ENCODE measurements around the gene MRPL36.
A peak's percentile ranks its signal among the peaks of the same experiment; 100 is the strongest.

The MRPL36 gene

DNA sequence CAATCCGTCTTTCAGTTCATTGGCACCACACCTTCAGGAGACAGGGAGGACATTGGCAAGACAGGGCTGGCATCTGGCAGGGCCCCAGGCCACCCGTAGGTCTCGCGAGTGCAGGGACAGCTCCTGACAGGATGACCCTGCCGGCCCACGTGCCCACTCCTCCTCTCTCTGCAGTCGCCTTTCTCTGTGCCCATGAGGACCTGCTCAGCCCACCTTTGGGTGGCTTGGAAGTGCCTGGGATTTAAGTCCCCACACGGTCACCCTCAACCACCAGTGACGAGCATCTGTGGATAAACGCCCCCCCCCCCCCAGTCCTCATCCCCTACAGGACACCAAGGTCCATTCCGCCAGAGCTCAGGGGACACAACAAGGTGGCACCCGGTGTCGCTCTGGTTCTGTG is 4.1 kb downstream of the MRPL36 start:
- no peak for DNase-seq (ENCODE audit: low read depth)

DNA sequence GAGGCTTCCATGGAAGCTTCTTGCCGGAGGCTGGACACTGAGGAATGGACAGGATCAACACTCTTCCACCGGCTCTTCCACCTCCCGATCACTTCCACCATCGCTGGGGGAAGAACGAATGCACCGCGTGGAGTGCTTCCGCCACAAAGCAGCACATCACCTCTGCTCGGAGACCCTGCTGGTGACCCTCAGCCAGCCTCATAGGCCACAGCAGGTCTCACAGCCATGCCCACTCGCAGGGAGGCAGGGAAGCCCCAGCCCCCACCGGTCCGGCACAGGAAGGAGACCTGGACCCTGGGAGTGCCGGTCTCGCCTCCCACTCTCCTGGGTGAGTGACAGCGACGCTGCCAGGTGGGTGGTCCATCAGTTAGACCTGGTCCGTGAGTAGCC is 4.7 kb downstream of the MRPL36 start:
- no peak overlapping the region for H3K4me3 ChIP-seq (ENCODE audit: low read depth, low read length)

More for the DNA sequence above, 4.1 kb downstream of the MRPL36 start:
- H3K4me3 ChIP-seq (ENCODE audit: low read depth, low read length): no peak overlapping the region
- TF ChIP-seq, protein P1, sequence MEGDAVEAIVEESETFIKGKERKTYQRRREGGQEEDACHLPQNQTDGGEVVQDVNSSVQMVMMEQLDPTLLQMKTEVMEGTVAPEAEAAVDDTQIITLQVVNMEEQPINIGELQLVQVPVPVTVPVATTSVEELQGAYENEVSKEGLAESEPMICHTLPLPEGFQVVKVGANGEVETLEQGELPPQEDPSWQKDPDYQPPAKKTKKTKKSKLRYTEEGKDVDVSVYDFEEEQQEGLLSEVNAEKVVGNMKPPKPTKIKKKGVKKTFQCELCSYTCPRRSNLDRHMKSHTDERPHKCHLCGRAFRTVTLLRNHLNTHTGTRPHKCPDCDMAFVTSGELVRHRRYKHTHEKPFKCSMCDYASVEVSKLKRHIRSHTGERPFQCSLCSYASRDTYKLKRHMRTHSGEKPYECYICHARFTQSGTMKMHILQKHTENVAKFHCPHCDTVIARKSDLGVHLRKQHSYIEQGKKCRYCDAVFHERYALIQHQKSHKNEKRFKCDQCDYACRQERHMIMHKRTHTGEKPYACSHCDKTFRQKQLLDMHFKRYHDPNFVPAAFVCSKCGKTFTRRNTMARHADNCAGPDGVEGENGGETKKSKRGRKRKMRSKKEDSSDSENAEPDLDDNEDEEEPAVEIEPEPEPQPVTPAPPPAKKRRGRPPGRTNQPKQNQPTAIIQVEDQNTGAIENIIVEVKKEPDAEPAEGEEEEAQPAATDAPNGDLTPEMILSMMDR (IDR thresholded peaks at IDR 0.05; ENCODE audit: insufficient read depth, low read depth, low read length, missing control alignments): no peak

DNA sequence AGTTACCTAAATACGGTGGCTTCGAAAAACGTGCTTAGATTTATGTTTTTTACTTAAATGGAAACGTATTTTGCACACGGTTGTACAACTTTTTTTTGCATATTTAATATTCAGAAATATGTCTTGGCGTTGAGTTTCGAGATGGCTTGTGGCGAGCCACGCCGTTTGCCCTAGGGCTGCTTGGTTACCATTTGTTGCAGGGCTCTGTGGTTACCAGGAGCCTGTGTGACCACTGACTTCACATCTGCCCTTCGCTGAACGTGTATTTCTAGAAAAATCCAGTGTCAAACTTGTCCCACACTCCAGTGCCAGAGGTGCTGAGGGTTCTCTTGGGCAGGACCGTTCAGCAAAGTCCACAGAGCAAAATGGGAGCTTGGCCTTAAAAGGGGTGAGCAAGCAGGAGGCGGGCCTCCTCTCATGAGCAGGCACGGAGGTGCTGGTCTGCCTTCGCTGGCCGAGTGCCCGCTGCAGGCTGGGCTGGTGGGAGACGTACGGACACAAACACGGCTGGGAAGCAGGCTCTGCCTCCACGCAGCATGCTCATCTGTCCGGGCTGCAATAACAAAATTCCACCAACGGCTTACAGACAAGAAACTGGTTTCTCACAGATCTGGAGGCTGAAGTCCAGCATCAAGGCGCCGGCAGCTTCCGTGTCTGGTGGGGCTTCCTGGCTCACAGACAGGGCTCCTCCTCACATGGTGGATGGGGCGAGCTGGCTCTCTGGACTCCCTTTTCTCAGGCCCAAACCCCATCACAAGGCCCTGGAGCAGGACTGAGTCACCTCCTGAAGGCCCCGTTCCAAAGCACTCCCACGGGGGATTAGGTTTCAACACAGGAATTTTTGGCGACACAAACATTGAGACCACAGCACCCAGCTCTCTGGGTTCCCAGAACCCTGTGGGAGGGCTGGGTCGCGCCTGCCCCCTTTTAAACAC is 5.4 kb downstream of the MRPL36 start:
- peak overlapping the region; percentile 58 for H3K4me3 ChIP-seq (ENCODE audit: low read depth, low read length)
- DNase-seq (ENCODE audit: low read depth): no peak
- TF ChIP-seq, protein P1 (IDR thresholded peaks at IDR 0.05; ENCODE audit: insufficient read depth, low read depth, low read length, missing control alignments): no peak

More for the DNA sequence above, 4.7 kb downstream of the MRPL36 start:
- TF ChIP-seq, protein P1 (IDR thresholded peaks at IDR 0.05; ENCODE audit: insufficient read depth, low read depth, low read length, missing control alignments): no peak
- DNase-seq (ENCODE audit: low read depth): no peak

DNA sequence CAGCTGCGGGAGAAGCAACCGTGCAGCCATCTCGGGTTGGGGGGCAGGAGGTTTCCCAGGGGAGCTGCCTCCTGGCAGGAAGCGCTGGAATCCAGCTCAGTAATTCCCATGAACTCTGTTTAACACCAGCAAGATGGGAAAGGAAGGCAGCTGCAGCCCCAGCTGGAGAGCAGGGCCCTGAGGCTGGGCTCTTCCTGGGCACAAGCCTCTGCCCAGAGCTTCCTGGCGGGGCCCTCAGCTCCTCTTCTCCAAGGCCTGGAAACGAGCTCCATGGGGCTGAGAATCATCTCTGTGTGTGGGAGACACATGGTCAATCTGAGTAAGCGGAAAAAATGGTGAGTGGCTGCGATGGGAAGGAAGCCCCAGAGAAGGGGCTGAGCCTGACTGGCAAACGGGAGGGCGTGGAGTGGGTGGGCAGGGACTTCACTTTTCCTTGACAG is 6.3 kb downstream of the MRPL36 start:
- peak overlapping the region; percentile 58 for H3K4me3 ChIP-seq (ENCODE audit: low read depth, low read length)
- TF ChIP-seq, protein P1 (IDR thresholded peaks at IDR 0.05; ENCODE audit: insufficient read depth, low read depth, low read length, missing control alignments): no peak
- no peak for DNase-seq (ENCODE audit: low read depth)

DNA sequence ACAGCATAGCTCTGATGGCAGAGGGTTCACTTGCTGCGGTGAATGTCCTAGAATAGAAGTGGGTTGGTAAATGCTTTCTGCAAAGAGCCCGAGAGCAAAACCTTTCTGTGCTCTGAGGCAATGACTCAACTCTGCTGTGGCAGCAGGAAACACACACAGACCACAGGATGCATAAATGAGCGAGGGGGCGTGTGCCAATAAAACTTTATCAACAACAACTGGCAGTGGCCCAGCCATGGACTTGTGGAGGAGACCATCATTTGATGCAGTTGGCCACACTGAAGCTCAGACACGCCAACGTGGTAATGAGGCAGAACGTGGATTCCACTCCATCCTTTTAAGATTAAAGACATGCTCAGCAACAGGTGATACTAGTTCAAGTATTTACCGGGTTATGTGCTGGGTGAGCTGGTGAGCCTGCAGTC is 6.8 kb downstream of the MRPL36 start:
- TF ChIP-seq, protein P1 (IDR thresholded peaks at IDR 0.05; ENCODE audit: insufficient read depth, low read depth, low read length, missing control alignments): no peak
- peak overlapping the region; percentile 58 for H3K4me3 ChIP-seq (ENCODE audit: low read depth, low read length)
- DNase-seq (ENCODE audit: low read depth): peak; percentile 98

DNA sequence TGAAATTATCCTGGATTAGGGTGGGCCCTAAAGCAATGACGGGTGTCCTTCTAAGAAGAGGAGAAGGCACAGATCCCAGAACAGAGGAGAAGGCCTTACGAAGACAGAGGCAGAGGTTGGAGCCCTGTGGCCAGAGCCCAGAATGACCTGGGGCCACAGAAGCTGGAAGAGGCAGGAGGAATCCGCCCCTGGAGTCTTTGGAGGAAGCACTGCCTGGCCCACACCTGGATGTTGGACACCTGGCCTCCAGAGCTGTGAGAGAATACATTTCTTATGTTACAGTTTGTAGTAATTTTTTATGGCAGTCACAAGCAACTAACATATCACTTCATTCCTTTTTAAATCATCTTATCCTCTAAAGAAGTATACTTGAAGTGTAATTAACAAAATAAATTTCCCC is 8.5 kb downstream of the MRPL36 start:
- H3K4me3 ChIP-seq (ENCODE audit: low read depth, low read length): no peak overlapping the region
- TF ChIP-seq, protein P1 (IDR thresholded peaks at IDR 0.05; ENCODE audit: insufficient read depth, low read depth, low read length, missing control alignments): no peak
- DNase-seq (ENCODE audit: low read depth): no peak
